NCI-H446 treated with DMSO at 0.1 percent for 48 hours (cell line): ENCODE measurements around the gene FHL1.
"Not testable (repeated sequence)": the region's sequence is repeated elsewhere in the genome, so short reads cannot be mapped to it uniquely, and the experiment has no call there.

ENCODE experiments used
- DNase-seq: peaks from one replicate; lab custom pipeline; 2025; lab: John Stamatoyannopoulos, UW

FHL1 gene

DNA sequence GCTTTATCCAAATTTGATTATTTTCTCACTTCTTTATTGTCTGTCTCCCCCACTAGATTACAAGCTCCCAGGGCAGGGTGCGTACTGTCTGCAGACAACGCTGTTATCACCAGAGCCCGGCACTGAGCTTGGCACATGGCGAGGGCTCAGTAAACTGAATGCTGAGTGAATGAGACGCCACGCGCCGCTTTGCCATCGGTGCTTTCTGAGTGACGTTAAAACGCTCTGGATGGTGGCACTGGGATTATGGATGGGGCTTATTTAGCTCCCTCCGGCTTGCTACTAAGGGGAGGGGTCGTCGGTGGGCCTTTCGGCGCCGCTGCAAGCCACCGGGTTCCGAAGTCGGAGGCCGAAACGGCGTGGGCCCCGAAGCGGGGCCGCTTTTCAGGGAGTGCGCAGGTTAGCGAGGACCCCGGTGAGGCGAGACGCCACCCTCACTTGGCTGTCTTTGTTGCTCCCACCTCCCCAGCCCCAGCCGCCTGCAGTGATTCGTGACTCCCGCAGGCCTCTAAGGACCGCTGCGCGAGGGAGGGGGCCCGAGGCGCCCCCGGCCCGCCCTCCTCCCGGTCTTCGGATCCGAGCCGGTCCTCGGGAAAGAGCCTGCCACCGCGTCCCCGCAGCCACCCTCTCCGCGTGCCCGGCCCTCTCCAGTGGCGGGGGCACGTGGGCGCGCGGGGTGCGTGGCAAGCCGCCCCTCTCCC is 569 bp upstream of the FHL1 start:
- no peak for DNase-seq

GRCh38 chrX:136147976-136148375 is 643 bp downstream of the FHL1 start:
- no peak for DNase-seq

GRCh38 chrX:136148391-136148790 is 1.1 kb downstream of the FHL1 start:
- DNase-seq, result no peak

DNA sequence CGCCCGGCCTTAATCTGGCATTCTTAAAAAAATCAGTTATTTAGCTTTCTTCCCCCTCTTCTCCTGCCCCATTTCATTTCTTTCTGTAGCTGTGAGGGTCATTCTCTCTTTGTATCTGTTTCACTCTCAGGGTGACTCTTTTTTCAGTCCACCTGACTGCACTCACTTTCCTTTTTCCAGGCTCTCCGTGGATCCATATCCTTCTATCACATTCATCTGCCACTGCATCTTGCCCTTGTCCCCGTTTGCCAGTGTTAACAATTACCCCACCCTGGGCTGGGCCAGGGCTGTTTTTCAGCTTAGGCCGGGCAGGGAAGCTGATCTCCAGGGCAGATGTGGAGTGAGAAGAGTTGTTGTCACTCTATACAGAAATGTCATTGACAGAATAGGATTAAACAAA is 7.7 kb downstream of the FHL1 start:
- no peak for DNase-seq

- DNase-seq, result no peak
These were observed 9.3 kb downstream of the FHL1 start for GRCh38 chrX:136156560-136157117.

- no peak for DNase-seq
These were observed 9.9 kb downstream of the FHL1 start for GRCh38 chrX:136157187-136157586.

DNA sequence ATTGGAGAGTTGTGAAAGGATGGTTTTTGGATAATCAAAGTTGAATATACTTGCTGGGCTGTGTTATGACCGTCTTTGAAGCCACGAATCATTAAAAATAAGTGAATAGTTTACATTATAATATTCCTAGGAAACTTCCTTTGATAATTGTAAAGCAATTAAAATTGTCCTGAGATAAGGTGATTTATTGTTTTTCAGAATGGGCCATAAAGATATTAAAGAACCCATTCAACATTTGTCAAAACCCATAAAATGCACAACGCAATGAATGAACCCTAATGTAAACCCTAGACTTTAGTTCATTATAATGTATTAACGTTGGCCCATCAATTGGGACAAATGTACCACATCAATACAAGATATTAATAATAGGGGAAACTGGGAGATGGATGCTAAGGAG is 11.4 kb downstream of the FHL1 start:
- DNase-seq, result no peak

DNA sequence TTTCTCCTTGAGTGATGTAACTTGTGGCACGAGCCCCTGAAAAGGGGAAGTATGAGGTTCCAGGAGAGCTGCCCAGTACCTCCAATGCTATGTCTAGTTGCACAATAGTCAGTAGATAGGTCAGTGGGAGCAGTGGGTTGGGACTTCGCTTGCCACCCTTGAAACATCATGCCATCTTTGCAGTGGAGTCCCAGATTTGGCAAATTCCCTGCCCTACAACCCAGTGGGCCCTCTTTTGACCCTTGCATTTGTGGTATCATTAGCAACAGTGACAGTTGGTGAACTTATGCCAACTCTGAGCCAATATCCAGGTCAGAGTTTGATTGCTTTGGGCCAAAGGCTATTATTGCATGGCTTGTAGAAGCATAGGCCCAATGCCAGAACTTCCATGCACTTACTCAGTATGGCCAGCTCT is 12.3 kb downstream of the FHL1 start:
- DNase-seq, result no peak

- DNase-seq, result no peak
These were observed 15.7 kb downstream of the FHL1 start for GRCh38 chrX:136162827-136163570.

GRCh38 chrX:136163689-136164088 is 16.4 kb downstream of the FHL1 start:
- no peak for DNase-seq

- no peak for DNase-seq
These were observed 18.1 kb downstream of the FHL1 start for GRCh38 chrX:136165406-136165805.

GRCh38 chrX:136166221-136166855 is 19.0 kb downstream of the FHL1 start:
- DNase-seq, result no peak

GRCh38 chrX:136167989-136168388 is 20.7 kb downstream of the FHL1 start:
- not testable (repeated sequence) for DNase-seq

DNA sequence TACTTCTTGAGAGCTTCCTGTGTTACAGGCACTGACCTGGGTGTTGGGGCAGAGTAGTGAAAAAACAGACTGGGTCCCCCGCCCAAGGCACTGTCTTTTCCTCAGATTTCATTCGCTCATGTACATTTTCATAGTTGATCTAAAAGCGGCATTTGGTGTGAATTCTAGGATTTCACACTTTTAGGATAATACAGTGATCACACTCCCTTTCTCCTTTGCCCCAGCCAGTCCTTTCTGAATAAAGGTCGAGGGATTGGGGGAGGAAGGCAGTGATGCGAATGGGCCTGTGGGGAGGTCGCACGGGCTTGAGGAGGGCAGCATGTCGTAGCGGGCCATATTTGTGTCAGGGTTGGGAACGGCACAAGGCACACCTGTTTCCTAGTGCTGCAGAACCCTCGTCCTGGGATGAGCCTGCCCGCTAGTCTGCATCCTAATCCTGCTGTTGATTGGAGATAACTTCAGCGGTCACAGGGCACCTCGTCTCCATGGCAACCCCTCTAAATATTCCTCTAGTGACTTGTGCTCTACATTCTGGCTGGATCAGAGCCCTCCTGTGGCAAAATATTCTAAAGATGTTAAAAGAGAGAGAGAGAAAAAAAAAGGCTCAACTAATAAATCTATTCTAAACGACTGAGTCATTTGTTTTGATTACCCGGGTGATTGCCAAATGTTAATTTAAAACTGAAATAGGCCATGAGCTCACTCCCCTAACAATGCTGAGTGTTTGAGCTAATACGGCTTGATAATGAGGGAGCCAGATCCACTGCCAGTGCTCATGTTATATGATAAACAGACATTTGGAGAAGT is 21.8 kb downstream of the FHL1 start:
- DNase-seq, result peak; percentile 82

GRCh38 chrX:136170139-136170800 is 22.9 kb downstream of the FHL1 start:
- no peak for DNase-seq

GRCh38 chrX:136171420-136171819 is 24.1 kb downstream of the FHL1 start:
- DNase-seq, result no peak

DNA sequence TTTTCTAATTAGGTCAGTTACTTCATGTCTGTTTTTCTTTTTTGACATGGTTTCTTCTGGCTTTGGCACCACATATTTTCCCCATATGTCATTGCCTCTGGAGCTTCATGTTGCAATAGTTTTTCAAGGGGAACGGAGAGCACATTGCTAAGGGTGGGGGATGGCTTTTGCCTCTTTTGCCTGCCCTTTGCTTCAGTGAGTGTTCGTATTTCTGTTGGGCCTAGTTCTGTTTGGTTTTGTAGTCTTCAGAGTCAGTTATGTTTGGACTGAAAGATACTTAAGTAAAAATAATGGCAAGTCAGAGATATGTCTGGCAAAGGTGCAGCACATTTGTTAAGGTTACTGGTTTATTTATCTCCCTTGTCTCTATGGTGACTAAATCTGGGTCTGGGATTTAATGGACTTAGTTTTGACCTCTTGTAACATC is 29.1 kb downstream of the FHL1 start:
- no peak for DNase-seq

DNA sequence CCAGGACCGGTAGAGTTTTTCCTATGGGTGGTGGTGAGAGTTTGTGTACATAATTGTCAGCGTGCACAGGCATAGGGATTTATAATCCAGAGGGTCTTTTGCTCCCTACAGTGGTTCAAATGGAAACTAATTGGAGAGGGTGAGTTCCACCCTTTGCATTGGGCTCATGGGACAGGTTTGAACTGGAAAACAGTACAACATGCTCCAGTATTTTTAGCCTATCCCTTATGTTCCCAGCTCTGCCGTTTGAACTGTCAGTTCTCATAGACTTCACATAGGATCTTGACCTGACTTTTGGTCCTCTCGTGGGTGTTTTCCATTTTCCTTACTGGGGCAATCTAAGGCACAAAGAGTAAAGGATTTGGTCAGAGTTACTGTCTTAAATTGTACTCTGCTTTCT is 31.8 kb downstream of the FHL1 start:
- DNase-seq, result no peak

- no peak for DNase-seq
These were observed 35.1 kb downstream of the FHL1 start for GRCh38 chrX:136182414-136182813.

DNA sequence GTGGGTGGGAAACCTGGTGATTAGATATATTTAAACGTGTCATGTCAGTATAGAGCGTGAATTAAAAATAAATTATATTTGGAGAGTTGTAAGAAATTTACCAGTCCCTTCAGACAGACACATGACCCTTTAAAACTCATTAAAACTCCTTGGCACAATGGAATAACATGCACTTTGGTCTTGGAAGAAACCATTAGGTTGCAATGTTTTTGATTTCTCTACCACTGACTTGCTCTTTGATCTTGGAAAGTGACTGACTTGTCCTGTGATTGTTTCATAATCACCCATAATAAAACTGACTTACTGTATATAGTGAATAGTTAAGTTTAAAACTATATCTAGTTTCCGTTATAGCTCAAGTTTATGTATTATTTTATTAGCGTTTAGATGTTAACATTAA is 35.8 kb downstream of the FHL1 start:
- no peak for DNase-seq

- no peak for DNase-seq
These were observed 36.6 kb downstream of the FHL1 start for GRCh38 chrX:136183917-136184316.
